Measurements from ENCODE around the gene CCNF.
"Not testable (repeated sequence)": the region's sequence is repeated elsewhere in the genome, so short reads cannot be mapped to it uniquely, and the experiment has no call there.

The CCNF gene, protein sequence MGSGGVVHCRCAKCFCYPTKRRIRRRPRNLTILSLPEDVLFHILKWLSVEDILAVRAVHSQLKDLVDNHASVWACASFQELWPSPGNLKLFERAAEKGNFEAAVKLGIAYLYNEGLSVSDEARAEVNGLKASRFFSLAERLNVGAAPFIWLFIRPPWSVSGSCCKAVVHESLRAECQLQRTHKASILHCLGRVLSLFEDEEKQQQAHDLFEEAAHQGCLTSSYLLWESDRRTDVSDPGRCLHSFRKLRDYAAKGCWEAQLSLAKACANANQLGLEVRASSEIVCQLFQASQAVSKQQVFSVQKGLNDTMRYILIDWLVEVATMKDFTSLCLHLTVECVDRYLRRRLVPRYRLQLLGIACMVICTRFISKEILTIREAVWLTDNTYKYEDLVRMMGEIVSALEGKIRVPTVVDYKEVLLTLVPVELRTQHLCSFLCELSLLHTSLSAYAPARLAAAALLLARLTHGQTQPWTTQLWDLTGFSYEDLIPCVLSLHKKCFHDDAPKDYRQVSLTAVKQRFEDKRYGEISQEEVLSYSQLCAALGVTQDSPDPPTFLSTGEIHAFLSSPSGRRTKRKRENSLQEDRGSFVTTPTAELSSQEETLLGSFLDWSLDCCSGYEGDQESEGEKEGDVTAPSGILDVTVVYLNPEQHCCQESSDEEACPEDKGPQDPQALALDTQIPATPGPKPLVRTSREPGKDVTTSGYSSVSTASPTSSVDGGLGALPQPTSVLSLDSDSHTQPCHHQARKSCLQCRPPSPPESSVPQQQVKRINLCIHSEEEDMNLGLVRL

DNA sequence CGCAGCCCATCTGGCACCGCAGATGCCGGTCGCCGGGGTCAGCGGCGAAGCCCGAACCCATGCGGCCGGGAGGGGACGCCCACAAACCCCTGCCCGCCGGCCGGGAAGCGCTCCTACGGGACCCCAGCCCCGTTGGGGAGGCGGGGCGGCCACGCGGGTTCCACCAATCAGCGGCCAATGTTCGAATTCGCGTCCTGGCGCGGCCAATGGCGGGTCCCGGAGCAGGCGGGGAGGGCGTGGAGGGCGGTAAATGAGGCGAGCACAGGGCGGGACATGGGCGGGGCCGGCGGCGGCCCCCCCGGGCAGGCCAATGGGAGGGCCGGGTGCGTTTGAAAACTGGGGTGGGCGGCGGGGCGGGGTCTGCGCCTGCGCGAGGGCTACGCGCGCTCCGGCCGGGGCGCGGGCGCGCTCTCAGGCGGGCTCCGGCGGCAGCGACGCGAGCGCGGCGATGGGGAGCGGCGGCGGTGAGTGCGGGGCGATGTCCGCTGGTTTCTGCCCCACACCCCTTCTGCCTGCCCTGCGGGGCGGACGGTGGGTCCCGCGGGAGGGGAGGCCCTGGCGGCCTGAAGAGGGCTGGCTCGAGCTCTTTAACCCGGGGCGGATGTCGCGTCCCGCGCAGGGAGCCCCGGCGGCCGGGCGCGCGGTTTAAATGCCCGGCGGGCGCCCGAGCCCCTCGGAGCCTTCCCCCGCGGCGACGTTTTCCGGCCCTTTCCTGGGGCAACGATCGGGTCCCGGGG is at the start of gene CCNF:
Gene CCNF, plus strand, starts transcription at position 414 of the 737 bp plus-strand sequence. Its CDS starts 35 bp downstream, at position 449.
- peak; percentile 99 for DNase-seq

DNA sequence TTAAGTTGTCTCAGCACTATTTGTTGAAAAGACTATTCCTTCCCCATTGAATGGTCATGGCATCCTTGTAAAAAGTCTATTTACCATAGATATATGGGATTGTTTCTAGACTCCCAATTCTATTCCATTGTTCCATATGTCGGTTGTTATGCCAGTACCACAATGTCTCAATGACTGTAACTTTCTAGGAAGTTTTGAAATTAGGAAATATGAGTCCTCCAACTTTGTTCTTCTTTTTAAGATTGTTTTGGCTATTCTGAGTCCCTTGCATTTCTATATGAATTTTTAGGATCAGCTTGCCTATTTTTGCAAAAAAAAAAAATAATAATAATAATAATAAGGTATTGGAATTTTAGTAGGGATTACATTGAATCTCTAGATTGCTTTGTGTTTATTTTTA is 45.7 kb upstream of the CCNF start:
- DNase-seq, result no peak

DNA sequence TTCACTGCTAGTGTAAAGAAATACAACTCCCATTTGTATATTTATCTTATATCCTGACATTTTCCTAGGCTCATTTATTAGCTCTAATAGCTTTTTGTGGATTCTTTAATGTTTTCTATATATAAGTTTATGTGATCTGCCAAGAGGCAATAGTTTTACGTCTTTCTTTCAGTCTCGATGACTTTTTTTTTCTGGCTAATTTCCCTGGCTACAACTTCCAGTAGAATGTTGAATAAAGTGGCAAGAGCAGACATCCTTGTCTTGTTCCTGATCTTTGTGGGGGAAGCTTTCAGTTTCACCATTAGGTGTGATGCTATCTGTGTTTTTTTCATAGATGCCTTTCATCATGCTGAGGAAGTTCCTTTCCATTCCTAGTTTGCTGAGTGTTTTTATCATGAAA is 44.8 kb upstream of the CCNF start:
- DNase-seq, result no peak

DNA sequence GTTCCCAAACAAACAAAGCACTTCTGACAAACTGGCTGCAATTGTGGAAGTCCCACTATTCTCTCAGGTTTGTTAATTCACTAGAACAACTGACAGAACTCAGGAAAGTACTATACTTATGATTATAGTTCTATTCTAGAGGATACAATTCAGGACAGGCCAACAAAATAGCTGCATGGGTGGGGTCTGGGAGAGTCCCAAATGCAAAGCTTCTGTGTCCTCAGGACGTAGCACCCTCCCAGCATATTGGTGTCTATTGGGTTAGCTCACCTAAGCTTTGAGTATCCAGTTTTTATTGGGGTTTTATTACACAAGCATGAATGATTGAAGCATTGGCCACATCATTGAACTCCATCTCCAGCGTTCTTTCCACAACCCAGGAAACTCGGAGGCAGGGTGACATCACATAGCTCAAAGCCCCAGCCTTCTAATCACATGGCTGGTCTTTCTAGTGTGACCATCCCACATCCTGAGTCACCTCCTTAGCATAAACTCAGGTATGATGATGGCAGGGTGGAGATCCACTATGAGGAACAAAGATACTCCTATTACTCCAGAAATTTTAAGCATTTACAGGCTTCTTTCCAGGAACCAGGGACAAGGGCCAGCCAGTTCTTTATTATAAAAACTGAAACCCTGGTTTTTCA is 43.9 kb upstream of the CCNF start:
- DNase-seq, result no peak

DNA sequence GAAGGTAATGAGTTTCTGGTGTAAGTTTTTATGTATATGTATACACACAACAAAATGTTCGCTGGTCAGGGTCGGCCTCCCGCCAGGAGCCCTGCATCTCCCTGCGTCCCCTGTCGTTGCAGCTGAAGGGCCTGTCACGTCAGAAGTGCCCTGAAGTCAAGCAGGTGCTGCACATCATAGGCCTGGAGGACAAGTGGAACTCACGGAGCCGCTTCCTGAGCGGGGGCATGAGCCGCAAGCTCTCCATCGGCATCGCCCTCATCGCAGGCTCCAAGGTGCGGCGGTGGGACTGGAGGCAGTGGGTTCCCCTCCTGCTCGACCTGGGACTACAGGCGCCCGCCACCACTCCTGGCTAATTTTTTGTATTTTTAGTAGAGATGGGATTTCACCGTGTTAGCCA is 43.3 kb upstream of the CCNF start:
- not testable (repeated sequence) for DNase-seq

DNA sequence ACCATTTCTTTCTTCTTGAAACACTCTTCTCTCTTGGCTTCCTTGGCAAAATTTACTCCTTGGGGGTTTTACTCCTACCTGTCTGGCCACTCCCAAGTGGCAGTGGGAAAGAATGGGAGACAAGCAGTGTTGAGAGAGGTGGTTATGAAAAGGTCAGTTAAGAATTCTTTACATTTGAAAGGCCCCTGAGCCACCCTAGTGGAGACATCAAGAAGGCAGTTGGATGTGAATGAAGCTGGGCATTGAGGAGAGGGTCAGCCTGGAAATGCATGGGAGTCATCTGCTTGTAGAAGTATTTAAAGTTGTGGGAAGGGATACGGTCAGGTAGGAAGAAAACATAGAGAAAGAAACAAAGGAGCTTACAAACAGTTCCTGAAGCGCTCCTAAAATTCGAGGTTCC is 42.3 kb upstream of the CCNF start:
- no peak for DNase-seq

DNA sequence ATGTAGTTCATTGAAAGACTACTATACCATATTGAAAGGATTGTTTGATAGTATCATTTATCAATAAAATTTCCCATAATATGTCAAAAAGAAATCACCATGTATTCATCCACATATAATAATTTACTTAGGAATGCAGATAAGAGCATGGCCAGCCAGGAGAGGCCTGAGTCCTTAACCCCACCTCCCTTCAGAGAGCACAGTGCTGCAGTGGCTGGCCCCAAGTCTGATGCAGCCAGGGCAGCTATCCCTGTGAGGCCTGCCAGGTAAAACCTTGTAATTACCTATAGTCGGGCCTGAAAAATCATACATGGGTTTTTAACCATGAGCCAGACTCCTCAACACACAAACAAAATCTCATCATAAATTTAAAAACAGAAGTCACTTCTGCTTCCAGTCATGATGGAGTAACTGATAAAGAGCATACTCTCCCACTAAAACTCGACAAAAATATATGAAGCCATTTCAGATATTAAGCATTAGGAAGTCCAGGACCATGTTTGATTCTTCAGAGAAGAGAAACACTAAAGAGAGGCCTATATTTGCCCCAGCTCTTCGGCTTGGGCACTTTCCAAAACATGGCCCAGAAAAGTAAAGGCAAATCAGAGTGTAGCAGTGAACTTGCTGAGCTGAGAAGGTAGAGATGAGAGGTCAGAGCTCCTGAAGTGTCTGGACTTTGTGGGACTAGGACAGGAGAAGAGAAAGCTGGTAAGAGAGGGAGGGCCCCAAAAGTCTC is 40.9 kb upstream of the CCNF start:
- DNase-seq, result no peak

DNA sequence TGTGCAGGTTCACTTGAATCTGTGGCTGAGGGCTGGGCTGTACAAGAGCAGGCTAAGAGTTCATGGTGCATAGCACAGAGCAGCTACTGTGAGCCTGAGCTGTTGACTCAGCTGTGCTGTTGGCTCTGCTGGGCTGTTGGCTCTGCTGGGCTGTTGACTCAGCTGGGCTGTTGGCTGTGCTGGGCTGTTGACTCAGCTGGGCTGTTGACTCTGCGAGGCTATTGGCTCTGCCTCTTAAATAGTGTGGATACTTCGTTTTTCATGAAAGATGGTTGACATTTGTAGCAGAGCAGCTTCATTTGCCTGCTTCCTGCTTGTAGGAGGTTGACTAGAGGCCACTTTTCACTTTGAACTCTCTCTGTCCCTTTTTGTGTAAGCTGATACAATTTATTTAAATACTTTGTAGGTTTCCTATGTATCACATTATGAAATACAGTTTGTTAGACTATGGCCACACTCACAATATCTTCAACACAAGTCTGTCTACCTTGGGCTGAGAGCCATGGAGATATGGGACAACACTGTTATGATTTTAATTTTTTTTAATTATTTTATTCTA is 40.3 kb upstream of the CCNF start:
- DNase-seq, result no peak

DNA sequence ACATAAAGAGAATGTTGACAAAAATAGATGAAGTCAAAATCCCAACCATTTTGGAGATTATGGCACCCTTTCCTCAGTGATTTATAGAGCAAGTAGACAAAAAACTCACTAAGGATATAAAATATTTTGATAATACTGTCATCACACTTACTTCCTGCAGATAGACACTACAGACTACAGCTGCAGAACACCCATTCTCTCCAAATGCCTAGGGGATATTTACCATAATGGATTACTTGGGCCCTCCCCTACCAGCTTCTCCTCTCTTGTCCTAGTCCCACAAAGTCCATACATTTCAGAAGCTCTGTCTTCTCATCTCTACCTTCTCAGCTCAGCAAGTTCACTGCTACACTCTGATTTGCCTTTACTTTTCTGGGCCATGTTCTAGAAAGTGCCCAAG is 37.2 kb upstream of the CCNF start:
- DNase-seq, result no peak

DNA sequence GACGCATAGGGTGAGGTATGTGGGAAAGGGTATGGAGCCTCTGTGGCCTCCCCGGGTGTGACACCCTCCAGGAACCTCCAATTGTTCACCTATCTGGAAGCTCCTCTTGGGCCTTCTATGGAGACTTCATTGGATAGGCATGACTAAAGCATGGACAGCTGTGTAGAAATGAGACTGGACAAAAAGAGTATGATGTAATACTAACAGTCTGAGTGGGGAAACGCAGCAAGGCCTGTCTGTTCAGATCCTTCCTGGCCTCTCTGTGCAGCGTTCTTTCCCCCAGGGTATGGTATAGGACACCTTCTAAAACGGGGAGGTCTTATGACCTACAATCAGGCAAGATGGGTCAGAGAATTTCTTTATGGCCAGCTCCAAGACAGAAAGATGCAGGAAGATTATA is 30.7 kb upstream of the CCNF start:
- no peak for DNase-seq

DNA sequence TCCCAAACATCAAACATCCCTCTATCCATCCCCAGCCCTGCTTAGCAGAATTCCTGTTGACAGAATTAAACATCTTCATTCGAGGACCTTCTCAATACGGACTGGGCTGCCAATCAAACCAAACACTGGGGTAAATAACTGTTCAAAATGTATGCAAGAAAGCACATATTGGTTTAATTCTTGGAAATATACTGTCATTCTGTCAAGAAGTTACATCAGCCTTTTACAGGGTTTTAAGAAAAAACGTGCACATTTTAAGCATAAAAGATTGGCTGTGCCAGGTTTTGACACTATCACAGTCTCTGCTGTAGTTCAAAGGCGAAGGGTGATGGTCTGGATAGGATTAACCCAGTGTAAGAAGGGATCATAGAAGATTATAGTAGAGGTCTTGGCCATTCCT is 25.1 kb upstream of the CCNF start:
- no peak for DNase-seq

DNA sequence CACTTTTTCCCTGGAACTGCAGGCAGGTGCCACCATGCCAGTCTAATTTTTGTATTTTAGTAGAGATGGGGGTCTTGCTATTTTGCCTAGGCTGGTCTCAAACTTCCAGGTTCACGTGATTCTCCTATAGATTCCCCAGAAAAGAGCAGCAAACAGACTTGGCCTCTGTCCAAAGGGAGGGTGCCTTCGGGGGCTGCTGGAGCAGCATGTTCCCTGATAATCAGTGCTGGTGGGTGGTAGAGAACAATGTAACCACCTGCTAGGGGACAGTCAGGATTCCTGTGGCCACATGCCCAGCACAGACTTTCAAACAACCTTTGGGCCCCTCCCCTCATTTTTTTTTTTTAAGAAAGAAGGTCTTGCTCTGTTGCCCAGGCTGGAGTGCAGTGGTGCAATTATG is 14.2 kb upstream of the CCNF start:
- DNase-seq, result no peak

DNA sequence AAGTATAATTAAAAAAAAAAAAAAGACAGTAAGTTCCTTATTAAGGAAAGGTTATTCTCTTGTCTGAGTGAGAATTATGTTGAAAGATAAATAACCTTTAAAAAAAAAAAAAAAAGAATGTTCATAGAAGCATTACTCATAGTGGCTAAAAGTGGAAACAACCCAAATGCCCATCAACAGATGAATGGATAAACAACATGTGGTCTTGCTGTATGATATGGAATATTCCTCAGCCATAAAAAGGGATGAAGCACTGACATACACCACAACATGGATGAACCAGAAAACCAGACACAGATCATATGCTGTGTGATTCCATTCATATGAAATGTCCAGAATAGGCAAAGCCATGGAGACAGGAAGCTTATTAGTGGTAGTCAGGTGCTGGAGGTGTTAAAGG is 9.2 kb upstream of the CCNF start:
- no peak for DNase-seq

DNA sequence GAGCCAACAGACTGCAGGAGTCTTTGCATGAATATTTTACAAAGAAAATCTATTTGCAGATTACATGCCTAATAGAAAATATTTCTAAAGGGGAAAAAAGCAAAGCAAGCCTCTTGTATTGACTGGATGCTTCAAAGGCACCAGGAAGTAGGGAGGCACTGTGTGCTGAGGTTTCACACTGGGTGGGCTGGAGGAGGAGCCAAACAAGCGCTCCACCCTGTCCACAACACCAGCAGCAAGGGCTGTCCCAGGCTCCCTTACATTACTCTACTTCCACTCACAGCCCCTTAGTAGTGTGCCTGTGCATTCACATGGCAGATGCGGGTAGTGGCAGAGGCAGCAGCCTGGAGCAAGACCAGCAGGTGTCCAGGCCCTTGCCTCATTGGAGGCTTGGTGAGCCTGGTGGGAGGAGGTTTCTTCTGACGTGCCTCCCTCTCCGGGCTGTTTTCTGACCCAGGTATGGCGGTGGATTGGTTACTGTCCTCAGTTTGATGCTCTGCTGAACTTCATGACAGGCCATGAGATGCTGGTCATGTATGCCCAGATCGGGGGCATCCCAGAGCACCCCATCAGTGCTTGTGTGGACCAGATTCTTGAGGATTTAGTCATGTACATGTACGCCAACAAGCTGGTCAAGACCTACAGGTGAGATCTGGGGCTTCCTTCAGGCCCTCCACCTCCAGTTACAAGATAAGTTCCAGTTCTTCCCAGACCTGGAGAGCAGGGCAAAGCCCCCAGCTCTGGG is 7.0 kb upstream of the CCNF start:
- no peak for DNase-seq

DNA sequence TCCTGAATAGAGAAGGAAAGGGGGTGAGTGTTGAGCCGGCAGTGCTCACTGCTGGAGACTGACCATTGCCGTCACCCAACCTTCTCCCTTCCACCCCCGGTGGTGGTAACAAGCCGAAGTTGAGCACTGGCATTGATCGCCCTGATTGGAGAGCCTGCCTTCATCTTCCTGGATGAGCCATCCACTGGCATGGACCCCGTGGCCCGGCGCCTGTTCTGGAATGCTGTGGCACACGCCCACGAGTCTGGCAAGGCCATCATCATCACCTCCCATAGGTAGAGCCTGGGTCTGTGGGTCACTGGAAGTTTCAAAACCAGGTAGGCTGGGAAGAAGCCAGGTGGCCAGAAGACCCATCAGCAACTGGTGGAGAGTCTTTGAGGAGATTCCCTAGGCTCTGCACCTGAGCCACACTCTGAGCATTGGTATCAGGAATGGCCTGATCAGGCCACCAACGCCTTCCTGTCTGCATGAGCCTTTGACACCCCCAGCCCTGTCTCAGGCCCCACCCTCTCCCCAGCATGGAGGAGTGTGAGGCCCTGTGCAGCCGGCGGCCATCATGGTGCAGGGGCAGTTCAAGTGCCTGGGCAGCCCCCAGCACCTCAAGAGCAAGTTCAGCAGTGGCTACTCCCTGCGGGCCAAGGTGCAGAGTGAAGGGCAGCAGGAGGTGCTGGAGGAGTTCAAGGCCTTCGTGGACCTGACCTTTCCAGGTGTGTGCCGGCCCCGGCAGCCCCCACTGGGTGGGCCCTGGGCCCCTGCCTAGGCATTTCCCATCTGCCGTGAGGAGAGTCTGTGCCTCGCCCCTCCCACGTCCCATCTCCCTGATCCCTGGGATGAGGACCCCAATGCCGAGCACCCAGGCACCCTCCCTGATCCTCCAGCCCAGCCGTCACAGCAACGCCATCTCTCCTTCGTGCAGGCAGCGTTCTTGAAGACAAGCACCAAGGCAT is 4.9 kb upstream of the CCNF start:
- no peak for DNase-seq

DNA sequence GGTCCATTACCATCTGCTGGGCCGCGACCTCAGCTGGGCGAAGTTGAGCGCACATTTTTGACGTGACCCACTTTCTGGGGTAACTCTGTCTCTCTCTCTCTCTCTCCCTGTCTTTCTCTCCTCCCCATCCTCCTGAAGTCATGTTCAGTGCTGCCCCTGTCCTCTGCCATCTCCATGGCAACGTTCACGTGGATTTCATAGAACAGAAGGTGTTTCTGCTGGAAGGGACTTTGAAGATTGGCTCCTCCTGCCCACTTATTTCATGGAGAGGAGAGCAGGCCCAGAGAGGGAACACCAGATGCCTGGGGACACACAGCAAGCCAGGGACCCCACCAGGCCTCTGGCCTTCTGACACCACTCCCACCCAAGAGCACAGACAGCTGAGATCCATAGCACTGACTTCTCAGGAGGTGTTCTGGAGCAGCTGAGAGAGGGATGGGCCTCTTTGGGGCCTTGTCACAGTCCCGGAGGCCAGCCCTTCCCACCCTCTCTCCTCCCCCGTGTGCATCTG is 4.2 kb upstream of the CCNF start:
- DNase-seq, result no peak

DNA sequence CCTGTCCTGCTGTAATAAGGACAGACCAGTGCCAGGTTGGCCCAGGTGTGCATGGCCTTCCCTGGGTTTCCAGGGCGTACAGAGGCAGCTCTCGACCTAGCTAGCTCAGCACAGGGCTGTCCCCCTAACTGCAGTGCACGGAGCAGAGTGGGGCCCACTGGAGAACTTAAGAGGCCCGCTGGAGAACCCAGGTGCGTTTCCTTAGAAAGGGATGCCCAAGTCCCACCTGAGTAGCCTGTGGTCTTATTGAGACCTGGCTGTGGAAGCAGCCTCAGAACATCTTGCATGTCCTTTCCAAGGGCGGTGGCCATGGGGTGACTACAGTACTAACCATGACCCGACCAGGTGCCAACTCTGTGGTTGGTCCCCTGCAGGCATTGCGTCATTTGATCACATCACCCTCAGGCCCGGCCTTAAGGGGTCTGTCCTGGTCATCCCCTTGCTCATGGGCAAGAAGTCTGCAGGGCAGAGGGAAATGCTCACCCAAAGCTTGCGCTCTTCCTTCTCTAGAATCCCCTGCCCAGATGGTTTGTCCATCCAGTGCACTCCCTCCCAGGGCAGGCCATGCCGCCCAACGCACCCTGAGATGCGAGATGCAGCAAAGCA is 3.3 kb upstream of the CCNF start:
- no peak for DNase-seq

DNA sequence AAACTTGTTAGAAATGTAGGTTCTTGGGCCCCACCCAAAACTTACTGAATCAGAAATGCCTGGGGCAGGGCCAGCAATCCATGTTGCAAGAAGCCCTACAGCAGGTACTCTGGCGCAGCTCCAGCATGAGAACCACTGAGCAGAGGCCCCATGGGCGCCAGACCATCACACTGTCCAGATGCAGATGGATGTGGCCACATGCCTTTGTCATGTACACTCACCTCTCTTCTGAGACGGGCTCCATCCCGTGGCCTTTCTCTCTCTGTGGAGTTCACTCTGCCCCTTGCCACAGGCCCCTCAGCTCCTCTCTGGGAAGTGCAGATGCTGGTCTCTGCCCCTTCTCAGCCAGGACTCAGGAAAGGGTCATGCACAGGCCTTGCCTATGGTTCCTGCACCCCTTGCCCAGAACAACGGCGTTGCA is 2.3 kb upstream of the CCNF start:
- no peak for DNase-seq

DNA sequence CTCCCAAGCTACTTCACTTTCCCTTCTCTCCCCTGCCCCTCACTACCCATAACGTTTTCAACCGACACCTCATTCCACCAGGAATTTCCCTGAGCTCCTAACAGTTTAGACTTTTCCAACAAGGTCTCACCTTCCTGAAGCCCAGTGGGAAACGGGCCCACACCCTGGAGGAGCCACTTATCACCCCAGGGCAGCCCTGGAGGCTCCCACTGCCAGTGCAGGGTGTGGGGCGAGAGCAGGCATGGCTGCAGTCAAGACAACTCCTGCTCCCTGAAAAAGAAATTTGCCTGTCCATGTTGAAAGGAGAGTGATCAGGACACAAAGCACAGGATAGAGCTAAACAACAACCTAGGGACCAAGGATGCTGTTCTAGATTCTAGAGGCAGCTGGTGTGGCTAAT is 1.7 kb upstream of the CCNF start:
- no peak for DNase-seq

All from CD4-positive, alpha-beta T cell treated with Interleukin-6 for 4 hours (primary cell).